ENCODE data around the gene OSCP1.

Gene OSCP1

DNA sequence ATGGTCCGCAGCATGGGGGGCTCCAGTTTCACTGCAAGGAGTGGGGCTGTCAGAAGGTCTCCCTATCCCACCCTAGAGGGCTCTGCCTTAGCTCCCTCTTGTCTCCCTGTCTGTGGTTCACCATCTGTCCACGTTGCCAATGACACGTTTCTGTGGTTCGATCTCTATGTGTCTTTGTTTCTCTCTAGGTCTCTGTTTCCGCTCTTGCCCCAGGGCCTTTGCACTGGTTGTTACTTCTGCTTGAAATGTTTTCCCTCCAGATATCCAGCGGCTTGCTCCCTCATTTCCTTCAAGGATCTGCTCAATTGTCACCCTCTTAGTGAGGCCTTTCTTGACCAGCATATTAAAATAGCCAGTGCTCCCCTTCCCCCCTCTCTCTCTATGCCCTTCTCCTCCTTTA is 22.4 kb upstream of the OSCP1 start:
- no peak for DNase-seq

DNA sequence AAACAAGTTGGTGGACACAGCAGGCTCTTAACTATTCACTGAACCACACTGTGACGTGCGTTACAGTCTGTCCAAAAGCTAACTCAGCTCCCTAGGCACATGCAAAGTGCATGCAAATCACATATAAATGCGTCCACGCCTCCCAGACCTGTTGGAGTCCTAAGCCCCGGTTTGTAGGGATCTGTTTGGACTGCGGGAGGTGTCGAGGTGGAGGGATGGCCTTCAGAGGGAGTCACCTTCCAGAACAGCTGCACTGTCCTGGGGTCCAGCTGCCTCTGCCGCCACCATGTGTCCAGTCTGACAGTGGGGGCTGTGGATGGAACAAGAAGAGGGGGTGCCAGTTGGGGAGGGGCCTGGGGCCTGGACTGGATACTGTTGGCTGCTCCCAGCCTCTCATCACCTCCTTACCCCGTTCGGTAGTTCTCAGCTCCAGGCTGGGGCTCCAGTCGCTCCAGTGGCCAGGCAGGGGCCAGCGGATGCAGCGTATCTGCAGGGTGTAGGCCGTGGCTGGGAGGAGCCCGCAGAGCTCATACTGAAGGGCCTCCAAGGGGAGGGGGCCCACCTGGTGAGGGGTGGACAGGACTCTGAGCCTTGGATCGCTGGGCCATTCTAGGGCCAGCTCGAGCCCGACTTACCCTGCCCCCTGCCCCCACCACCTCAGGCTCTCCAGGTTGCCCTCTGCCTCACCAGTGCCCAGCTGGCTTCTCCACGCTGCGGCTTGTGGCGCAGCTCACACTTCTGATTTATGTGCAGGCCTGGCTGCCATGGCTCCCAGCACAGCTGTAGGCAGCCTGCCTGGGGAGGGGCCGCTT is 21.8 kb upstream of the OSCP1 start:
- DNase-seq = no peak

DNA sequence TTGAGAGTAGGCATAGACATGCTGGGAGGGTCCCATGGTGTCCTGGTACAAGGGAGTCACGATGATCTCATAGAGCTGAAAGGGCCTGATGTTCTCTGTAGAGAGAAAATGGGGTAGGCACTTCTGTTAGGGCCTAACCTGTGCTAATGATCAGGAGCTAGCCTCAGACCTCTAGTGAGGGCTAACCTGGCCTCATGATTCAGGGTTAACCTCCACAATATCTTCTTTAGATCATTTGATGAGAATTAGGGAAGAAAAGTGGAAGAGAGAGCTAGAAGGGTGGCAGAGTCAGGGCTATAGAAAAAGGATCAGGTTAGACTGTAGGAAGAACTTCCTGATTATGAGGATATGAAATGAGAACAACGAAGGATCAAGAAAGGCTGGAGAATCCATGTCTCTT is 18.9 kb upstream of the OSCP1 start:
- DNase-seq = no peak

DNA sequence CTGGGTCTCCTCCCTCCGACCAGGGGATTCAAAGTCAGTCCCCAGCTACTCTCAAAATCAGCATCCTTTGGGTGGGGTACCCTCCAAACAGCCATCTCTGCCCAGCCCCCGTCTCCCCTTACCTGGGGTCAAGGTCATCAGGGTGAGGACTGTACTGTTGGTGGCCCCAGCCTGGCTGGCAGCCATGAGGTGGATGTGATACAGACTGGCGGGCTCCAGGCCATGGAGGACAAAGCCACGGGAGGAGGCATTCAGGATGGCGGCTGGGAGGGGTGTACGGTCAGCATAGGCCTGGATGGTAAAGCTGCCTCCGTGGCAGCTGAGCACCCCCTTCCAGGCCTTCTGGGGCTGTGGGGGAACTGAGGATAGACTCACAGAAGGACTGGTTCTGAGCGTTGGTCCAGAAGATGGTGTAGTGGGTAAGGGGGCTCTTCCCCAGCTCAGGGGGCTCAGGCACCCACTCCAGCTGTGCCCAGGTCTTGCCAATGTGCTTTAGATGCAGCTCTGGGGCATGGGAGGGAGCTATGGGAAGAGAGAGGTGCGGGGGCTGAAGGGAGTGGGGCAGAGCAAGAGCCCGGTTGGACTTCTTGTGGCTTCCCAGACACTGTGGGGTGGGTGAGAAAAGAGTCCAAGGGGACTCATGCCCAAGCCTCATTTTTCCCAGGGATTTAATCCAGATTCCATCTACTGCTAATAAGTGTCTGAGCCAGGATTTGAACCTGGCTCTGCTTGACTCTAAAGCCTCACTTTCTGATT is 17.6 kb upstream of the OSCP1 start:
- no peak for DNase-seq

DNA sequence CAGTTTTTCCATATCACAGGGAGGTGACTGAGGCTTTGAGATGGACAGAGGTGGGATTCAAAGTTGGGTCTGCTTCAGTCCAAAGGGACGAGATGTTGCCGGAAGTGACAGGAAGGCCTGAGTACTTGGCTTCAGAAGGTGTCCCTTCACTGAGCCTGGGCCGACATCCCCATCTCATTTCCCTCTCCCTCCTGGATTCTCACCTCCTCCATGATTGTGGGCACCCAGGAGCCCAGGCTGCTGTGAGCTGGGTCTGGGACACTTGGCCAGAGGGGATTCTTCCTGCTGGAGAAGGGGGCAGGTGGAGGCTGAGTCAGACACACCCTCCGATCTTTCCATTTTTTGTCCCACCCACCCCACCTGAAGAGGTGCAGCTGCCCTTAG is 16.8 kb upstream of the OSCP1 start:
- DNase-seq = no peak

DNA sequence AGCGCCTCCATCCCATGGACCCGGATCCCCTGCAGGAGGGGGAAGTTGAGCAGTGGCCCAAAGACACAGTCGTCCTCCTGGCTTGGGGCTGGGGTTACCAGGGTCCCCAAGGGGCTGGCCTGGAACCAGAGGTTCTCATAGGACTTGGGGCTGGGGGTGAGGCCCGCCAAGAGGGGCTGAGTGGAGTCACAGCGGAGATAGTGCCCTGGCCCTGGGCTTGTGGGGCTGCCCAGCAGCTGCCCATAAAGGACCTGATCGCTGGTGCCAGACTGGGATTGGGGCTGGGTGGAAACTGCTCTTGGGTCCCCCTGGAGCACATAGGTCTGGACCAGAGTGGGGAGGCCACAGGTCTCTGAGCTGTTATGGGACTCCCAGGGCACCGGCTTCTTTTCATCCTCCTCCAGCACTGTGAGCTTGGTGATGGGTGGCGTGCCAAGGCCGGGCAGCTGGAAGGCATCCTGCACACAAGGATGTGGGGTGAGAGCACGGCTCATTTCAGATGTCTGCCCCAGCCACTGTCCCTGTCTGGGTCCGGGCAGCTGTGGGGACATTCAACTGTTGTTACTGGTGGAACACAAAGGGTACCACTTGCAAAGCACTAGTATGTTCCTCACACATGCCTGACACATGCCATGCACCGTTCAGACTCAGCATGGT is 16.2 kb upstream of the OSCP1 start:
- DNase-seq = no peak

DNA sequence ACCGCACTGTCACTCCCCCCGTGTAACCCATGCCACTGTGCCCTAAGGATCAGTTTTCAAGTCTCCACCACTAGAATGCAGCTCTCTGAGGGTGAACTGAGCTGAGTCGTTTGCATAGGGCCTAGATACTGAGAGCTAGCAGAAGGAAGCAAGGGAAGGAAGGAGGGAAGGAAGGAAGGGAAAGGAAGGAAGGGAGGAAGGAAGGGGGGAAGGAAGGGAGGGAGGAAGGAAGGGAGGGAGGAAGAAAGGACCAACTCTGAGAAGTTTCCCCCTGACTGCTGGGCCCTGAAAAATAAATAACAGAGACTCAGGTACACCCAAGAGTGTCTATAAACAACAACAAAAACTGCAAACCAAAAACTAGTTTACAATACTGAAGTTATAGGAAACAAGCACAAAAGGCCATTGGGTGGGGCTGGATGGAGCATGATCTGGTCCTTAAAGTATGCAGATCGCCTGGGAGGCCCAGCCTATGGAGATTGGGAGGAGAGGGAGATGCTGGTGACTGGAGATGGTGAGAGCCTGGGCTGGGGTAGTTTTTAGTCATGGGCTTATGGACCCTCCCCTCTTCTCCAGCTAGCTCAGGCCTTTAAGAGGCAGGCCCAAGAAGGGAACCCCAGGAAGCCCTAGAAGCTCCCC is 15.6 kb upstream of the OSCP1 start:
- DNase-seq = no peak

DNA sequence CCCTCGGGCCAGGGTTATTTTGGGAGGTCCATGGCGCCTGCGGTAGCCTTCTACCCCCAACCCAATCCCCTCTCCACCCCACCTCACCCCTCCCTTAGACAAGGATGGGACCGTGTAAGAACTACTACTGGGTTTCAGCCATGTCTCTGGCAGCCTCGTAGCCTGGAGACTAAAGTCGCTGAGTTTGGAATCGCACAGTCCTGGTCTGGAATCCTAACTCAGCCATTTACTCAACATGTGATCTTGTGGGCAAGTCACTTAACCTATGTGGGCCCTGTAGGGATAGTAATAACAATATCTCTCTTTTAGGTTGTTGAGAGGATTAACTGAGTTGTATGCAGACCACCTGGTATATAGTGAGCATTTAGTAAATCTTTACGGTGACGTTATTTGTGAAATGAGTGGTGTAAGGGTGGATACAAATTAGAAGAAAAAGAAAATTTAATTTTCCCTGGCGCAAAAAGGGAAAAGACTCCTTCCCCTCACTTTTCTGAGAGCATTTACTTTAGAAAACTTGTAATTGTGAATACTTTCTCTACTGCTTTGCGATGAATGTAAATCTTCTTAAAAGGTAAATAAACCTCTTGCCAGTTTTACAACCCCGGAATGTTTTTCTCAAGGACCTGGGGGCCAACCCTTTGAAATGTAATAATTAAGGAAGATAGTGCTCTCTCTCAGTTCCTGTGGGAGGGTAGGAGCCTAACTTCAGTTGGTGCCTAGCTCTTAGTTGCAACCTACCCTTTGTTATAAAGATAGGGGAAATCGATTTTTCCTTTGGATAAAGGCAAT is 14.5 kb upstream of the OSCP1 start:
- DNase-seq = no peak

DNA sequence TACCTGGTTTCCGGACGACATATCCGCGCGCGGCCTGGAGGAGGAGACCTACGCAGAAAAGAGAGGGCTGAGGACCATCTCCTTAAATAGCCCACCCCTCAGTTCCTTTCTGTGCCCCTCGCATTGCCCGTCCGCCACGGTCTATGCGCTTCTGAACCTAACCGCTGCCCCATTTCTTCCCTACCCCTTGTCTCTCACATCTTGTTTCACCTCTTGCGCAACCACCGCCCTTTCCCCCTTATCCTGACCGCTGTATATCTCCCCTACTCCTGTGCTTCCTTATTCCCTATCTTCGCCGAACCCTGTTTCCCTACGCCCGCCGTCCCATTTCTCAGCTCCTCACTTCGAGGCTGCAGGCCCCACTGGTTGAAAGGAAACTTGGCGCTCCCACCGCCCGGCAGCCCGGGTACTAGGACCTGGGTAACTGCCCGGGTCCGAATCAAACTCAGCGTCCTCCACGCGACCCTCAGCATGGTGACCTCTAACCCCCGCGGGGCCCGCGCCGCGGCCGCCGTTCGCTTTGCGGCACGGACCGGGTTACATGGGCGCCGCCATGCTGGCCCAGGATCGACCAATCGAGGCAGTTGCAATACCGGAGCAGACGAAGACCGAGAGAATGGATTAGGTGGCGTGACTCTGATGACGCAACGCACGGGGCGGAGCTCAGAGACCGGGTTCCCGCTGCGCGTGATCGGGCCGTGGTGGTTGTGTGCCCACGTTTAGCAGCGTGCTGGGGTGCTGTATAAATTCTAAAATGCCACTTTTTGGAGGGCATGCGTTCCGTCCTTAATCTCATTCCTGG is 13.8 kb upstream of the OSCP1 start, which contains the start of gene MRPS15:
Gene MRPS15, minus strand, starts transcription at position 582 of the 802 bp plus-strand sequence. Its CDS starts 109 bp downstream, at position 473.
- peak; percentile 97 for DNase-seq

DNA sequence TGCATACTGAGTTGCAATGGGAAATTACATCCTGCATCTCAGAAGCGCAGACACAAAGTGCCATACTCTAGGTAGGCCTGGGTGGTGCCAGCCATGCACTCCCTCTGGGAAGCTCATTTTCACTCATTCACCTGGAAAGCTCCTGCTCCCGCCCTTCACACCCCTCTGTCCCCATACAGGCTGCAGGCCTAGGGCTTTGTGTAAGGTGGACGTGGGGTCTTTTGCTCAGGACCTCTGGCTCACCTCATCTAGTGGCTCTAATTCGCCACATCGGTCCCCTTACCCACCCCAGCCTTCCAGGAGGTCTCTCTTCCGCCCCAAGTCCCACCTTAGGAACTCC is 13.2 kb upstream of the OSCP1 start:
- no peak for DNase-seq

DNA sequence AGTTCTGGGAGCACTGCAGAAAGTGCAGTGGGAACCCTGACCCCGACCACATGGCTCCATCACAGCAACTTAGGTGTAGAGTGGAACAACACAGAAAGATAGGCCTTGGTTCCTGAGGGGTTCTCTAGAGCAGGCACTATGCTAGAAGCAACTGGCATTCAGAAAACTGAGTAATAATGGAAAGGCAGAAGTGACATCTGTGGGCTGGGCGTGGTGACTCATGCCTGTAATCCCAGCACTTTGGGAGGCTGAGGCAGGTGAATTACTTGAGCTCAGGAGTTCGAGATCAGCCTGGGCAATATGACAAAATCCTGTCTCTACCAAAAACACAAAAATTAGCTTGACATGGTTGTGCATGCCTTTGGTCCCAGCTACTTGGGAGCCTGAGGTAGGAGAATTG is 8.7 kb upstream of the OSCP1 start:
- DNase-seq = no peak

DNA sequence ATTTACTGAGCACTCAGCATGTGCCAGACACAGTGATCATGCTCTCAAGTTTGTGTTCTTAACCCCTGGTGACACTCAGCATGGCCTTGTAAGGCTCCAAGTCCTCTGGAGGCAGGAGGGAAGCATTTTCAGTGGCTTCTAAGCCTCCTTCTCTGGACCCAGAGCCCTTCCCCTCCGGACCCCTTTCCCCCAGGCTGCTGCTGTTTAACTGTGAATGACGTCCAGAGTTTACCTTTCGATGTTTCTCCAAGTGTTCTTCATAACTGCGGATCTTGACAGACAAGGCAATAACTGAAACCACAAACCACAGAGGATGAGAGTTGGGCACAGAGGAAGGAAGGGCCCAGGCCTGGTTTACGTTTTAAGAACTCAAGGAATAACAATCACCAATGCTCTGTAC is 7.4 kb upstream of the OSCP1 start:
- no peak for DNase-seq

DNA sequence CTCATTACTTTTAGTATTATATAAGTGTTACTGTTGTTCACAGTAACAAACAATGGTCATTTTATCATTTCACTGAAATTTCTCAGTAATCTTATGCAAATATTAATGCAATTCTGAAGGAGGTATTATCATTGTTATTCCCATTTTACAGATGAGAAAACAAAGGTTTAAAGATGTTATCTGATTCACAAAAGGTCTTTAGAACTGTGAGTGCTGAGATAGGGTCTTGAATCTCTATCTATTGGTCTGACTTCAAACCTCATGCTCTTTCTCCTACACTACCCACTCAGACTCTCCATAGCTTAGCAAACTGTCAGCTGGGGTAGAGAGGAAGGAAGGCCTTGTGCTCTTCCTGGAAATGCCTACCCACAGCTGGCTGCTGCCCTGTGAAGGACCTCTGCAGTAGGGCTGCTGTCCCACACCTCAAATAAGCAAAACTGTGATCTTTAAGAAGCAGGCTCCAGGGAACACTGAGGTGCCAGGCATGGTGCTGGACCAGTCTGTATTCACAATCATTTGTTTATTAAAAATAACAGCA is 6.2 kb upstream of the OSCP1 start:
- DNase-seq = no peak

DNA sequence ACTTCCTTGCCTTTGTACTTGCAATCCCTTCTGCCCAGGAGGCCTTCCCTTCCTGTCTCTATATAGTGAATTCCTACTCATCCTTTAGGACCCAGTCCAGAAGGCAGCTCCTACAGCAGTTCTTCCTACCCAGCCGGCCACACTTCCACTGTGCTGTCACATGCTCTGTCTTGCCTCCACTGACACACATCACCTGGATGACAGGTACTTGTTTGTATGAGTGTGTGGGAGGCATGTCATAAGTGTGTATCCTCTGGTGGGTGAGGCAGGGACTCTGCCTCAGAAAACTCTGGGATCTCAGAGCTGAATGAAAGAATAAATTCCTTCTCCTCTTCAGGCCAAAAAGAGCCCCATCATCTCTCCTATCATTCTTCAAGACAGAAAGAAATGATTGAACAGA is 5.1 kb upstream of the OSCP1 start:
- DNase-seq = no peak

DNA sequence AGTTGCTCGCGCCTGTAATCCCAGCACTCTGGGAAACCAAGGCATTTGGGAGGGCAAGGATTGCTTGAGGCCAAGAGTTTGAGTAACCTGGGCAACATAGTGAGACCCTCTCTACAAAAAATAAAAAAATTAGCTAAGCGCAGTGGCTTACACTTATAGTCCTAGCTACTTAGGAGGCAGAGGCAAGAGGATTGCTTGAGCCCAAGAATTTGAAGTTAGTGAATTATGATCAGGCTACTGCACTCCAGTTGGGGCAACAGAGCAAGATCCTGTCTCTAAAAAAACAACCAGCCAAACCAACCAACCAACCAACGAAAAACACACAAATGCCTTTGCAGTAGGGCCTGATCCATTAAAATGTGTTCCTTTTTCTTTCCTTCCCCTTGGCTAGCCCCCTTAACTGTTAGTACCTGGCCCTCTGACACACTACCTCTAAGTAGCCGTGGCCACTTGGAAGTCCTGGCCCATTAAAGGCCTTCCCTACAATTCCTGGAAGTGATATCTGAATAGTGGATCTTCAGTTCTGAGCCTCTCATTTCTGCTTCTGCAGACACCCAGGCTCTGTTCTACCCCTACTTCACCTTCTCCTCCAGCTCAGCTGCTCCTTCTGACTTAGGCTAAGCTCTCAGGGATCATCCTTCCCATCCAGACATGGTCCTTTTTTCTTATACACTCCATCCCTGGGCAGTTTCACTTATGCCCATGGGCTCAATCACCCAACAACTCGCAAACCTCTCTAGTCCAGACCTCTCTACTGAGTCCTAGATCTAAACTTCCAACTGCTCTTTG is 3.5 kb upstream of the OSCP1 start:
- DNase-seq = no peak

DNA sequence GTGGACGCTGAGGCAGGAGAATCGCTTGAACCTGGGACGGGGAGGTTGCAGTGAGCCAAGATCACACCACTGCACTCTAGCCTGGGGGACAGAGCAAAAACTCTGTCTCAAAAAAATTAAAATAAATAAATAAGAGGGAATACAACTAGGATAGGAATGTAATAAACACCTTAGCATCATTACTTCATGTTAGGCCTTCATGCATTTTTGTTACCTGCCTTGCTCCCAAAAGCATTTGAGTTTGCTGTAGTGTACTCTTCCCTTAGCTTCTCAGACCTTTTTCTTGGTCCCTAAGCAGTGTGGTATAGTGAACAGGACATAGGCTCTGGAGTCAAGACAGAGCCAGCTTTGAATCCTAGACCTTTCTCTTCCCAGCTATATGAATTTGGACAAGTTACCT is 2.8 kb upstream of the OSCP1 start:
- no peak for DNase-seq

DNA sequence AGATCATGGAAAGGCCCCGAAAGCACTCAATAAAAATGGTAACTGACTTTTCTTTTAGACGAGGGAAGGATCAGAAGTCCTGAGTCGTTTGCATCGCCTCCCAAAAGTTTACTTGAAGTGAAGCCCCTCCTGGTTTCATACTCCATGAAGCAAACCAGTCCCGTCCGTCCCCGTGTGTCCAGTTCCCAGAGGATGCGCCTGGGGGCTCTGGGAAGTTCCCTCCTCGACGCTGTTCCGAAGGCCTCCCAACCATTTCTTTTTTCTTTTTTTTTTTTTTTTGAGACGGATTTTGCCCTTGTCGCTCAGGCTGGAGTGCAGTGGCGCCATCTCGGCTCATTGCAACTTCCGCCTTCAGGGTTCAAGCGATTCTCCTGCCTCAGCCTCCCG is 661 bp upstream of the OSCP1 start:
- no peak for DNase-seq

DNA sequence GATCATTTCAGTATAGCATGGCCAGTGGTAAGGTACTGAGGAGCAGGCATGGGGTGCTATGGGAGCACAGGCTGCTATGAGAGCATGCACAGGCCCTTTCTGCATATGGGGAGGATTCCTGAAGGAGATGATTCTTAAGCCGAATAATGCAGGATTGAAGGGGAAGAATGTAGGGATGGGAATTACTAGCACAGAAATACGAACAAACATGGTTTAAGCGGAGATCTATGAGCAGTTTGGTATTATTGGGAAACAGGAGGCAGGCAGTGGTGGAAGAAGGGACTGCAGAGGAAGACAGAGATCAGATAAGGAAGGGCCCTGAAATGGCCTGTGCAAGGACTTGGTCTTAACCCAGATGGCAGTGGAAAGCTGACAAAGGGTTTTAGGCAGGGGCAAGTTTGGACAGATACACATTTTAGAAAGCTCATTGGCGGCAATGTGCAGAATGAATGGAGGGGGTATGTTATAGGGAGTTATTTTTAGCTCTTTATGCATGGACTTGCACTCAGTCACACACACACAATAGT is 1.7 kb downstream of the OSCP1 start:
- DNase-seq = no peak

DNA sequence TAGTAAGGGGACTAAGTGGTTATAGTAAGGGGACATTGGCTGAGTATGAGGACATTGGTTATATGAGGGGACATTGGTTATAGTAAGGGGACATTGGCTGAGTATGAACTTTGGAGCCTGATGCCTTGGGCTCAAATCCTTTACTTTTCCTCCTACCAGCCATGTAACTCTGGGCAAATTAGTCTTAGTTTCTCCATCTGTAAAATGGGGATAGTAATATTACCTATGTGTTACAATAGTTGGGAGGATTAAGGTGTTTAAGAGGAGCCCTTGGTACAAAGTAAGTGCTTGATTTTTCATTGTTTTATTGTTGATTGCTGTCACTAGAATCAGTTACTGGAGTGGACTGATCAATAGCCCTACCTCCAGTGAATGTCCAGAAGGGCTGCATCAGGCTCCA is 2.8 kb downstream of the OSCP1 start:
- no peak for DNase-seq

DNA sequence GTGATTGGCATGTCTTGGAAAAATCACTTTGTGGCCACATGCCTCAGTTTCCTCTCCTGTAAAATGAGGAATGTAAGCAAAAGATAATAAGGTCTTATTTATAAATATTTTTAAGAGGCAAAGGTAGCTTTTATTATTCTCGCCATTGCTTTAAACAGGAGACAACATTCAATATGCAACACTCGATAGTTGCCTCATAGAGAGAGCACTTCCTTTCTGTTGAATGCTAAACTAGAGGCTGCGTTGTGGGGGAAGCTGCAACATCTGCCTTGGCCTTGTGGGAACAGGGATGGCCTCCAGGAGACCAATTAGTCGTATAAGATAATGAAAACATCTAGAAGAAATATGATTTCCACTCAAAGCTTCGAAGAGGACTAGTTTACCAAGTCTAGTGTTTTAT is 3.5 kb downstream of the OSCP1 start:
- DNase-seq = no peak

Measured in femur (tissue), 1 donor.